Activated naive CD4-positive, alpha-beta T cell treated with anti-CD3 and anti-CD28 coated beads, Interleukin-2, amount 50 U/mL, for 72 hours (primary cell): ENCODE measurements around the gene SOX10. TPM values are rescaled to one million over a fixed set of nuclear protein-coding genes. Genes with fewer than 3 reads are reported as not detected.

Experiments used
- ATAC-seq, 2 donors: fragments of 150-1000 bp; cut with Tn5 transposase; 2 replicates each; pipeline ENCODE4 v1.10.0; 2021; ENCODE audit warnings: mild to moderate bottlenecking in 2 of 2, moderate library complexity in 2 of 2
- DNase-seq, 2 donors: peaks; one replicate each; pipeline ENCODE4 v3.0.0; 2021 to 2022; ENCODE audit warnings: low spot score in 2 of 2
- H3K27ac Mint-ChIP-seq, 2 donors: one replicate each; pipeline ENCODE4 v1.8.0; 2022; ENCODE audit warnings: mild to moderate bottlenecking in 2 of 2, mixed read lengths in 2 of 2
- H3K36me3 Mint-ChIP-seq, 2 donors: one replicate each; pipeline ENCODE4 v1.8.0; 2022; ENCODE audit warnings: mixed read lengths in 2 of 2
- H3K9me3 Mint-ChIP-seq, 2 donors: one replicate each; pipeline ENCODE4 v1.8.0; 2022; ENCODE audit warnings: mixed read lengths in 2 of 2
- total RNA-seq, 2 donors: library from RNA; stranded (reverse); gene quantifications; one replicate each; pipeline ENCODE4 v1.2.3, GENCODE V29; 2022

Gene SOX10
- total RNA-seq, 2 donors from 2014 or later: not detected

DNA sequence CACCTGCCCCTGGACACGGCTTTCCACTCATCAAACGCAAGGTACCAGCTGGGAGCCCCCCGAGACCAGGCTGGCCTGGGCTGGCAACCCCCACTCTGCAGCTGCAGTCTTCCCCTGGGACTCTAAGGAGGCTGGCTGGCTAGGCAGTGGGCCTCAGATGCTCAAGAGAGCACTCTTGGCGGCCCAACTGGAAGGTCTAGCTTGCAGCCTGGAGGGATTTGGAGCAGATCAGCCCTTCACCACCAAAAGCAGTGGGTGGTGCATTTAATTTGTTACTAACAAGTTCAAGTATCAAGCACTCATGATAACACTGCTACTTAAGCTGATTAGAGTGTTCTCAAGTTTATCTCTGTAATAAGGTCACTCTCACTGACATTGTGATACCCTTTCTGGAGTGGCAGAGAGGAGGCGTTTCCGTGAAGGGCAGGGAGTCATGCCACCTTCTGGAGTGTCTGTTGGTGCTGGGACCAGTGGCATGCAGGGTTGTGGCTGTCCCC, 52.4 kb downstream of the SOX10 start:
- Mint-ChIP-seq H3K36me3 (no peaks in the 10 kb centered on the region), H3K27ac (peak overlapping the region; percentile 44 to 79), H3K9me3 (no peaks in the 10 kb centered on the region)
- ATAC-seq: no peak
- DNase-seq: no peak

DNA sequence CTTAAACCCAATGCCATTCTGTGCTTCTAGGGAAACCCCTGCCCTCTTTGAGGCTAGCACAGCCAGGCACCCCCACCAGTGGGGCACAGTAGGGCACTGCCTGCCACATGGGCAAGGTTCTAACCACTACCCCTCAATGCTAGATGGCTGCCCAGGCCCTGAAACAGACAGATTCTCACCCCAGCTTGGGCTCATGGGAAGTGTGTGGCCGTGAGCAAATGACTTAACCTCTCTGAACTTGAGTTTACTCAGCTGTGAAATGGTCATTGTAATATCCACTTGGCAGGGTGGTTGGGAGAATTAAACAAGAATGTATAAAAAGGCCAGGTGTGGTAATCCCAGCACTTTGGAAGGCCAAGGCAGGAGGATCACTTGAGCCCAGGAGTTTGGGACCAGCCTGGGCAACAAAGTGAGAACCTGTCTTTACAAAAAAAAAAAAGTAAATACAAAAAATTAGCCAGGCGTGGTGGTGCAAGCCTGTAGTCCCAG, 53.4 kb downstream of the SOX10 start:
- Mint-ChIP-seq H3K36me3 (no peaks in the 10 kb centered on the region), H3K9me3 (no peaks in the 10 kb centered on the region), H3K27ac (peak overlapping the region in 1 of 2 donors; percentile 69)
- no peak for ATAC-seq
- no peak for DNase-seq

DNA sequence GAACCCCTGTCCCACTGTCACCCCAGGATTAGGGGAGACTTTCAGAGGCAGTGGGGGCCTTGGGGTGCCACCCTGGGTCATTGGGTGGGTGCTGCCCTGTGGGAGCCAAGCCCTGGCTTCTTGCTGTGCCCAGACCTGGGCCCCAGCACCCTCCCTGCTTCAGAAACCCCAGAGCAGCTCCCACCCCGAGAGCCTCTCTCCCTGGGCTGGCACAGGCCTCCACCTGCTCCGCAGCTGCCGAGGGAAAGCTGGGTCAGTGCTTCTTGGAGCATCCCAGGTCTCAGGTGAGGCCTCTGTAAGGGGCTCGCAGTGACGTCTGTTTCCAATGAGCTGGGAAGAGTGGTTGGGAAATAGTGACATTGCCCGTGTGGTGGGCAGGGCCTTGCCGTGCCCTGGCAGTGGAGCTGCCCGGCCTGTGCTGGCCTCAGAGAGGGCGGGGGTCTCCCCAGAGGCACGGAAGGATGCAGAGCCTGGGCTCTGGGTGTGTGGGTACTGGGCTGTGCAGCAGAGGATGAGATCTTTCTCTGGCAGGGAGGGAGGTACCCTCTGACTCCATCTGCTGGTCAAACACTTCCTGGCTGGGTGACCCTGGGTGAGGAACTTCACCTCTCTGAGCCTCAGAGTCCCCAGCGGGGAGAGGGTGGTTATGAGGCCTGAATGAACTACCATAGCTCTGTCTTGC, 53.9 kb downstream of the SOX10 start:
- no peak for ATAC-seq
- Mint-ChIP-seq H3K9me3 (no peaks in the 10 kb centered on the region), H3K36me3 (no peaks in the 10 kb centered on the region), H3K27ac (peak overlapping the region in 1 of 2 donors; percentile 69)
- DNase-seq: no peak

DNA sequence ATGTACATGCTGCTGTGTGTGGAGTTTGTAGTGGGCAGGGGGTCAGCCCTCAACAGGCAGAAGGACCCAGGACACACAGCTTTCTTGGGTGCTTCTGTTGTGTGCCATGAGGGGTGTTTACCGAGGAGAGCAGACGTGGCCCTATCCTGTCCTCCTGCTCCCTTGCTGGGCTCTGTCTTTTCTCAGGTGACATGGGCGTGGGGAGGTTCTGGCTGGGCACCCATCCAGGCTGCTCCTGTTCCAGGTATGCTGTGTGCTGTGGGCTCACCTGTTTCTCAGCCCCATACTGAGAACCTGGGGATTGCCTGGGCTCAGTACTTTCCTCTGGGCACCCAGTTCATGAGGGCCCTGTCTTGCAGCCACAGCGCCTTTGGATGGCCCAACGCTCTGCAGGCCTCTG, 55.0 kb downstream of the SOX10 start:
- H3K27ac Mint-ChIP-seq: peak overlapping the region in 1 of 2 donors; percentile 69
- H3K9me3 Mint-ChIP-seq: no peaks in the 10 kb centered on the region
- ATAC-seq (no peak), DNase-seq (no peak)
- no peaks in the 10 kb centered on the region for H3K36me3 Mint-ChIP-seq

DNA sequence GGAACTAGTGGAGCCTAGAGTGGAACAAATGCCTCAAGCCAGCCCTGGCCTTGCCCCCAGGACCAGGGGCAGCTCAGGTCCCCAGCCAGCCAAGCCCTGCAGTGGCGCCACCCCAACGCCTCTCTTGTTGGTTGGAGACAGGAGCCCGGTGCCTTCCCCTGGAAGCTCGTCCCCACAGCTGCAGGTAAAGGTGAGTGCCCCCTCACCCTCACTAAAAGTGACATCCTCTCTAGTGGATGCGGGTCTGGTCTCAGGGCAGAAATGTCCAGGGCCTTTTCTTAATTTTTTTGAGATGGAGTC, 56.8 kb downstream of the SOX10 start:
- H3K36me3 Mint-ChIP-seq: no peaks in the 10 kb centered on the region
- H3K27ac Mint-ChIP-seq: no peak overlapping the region
- no peaks in the 10 kb centered on the region for H3K9me3 Mint-ChIP-seq
- ATAC-seq: no peak
- DNase-seq: no peak

DNA sequence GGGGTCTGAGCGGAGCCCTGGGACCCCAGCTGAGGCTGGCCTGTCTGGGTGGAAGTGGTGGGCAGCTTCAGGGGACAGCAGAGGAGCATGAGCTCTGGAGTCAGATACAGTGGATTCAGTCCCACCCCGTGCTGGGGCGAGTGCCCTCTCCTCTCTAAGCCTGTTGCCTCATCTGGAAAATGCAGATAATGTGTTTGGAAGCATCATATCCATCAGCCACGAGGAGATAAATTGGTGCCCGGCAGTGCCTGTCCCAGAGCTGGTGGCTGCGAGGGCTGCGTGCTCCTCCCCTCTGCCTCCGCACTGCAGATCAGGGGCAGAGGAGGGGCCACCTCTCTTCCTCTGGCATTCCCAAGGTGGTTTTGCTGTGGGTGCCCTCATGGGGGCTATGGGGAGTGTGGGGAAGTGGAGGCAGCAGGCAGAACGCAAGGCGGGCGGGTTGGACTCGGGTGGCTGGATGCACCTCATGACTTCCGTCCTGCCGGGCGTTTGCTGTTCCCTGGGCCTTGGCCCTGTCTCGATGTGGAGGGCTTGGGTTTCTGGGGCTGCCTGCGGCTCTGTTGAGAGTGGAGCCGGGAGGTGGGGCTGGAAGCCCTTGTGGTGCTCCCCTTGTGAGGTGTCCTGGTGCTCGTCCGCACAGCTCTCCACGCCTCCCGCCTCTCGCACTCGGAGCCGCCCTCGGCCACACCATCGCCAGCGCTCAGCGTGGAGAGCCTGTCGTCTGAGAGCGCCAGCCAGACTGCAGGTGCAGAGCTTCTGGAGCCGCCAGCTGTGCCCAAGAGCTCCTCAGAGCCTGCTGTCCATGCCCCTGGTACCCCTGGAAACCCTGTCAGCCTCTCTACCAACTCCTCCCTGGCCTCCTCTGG, 57.4 kb downstream of the SOX10 start:
- H3K27ac Mint-ChIP-seq: peak overlapping the region in 1 of 2 donors; percentile 40
- H3K9me3 Mint-ChIP-seq: no peaks in the 10 kb centered on the region
- ATAC-seq (no peak), DNase-seq (no peak)
- no peaks in the 10 kb centered on the region for H3K36me3 Mint-ChIP-seq

DNA sequence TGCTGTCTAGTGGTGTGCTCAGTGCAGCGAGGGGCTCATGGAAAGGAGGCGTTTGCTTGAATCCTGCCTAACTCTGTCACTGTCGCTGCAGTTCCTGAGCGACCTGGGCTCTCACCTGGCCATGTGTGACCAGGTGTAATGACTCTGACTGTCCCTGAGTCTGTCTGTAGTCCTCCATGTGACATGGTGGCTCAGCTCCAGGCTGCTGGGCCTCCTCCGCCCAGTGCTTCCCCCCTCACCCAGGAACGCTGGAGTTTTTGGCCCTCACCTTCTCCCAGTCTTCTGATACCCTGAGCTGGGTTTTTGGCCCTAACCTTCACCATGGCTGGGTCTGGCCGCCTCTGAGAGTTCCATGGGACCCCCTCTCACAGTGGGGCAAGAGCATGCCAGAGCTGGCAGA, 58.0 kb downstream of the SOX10 start:
- peak overlapping the region in 1 of 2 donors; percentile 40 for H3K27ac Mint-ChIP-seq
- ATAC-seq (no peak), DNase-seq (no peak)
- no peaks in the 10 kb centered on the region for H3K36me3 Mint-ChIP-seq
- no peaks in the 10 kb centered on the region for H3K9me3 Mint-ChIP-seq

DNA sequence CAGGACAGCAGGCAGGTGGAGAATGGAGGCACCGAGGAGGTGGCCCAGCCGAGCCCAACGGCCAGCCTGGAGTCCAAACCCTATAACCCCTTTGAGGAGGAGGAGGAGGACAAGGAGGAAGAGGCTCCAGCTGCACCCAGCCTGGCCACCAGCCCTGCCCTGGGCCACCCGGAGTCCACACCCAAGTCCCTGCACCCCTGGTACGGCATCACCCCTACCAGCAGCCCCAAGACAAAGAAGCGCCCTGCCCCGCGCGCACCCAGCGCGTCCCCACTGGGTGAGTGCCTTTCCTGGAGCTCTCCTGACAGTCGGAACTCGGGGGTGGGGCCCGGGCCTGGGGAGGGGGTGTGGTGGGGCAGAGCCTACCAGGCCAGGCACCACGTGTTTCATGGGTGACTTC, 58.6 kb downstream of the SOX10 start:
- no peak for ATAC-seq
- Mint-ChIP-seq H3K27ac (no peak overlapping the region), H3K9me3 (no peaks in the 10 kb centered on the region), H3K36me3 (no peaks in the 10 kb centered on the region)
- no peak for DNase-seq

DNA sequence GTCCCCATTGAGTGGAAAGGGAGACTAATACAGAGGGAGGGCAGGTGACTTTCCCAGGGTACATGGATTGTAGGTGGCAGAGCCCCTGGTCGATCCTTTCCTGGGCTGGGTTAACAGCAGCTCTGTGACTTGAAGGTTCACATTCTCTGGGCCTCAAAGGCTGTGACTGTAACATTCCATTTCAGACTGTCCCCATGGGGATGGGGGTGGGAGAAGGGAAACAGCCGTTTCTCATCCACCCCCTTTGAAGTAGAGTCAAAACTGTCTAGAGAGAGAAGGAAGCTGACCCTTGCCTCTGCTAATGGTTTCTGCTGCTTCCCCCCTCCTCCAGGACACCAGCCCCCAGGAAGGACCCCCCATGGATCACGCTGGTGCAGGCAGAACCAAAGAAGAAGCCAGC, 59.0 kb downstream of the SOX10 start:
- H3K27ac Mint-ChIP-seq: no peak overlapping the region
- DNase-seq: no peak
- ATAC-seq: no peak
- H3K9me3 Mint-ChIP-seq: no peaks in the 10 kb centered on the region
- H3K36me3 Mint-ChIP-seq: no peaks in the 10 kb centered on the region

DNA sequence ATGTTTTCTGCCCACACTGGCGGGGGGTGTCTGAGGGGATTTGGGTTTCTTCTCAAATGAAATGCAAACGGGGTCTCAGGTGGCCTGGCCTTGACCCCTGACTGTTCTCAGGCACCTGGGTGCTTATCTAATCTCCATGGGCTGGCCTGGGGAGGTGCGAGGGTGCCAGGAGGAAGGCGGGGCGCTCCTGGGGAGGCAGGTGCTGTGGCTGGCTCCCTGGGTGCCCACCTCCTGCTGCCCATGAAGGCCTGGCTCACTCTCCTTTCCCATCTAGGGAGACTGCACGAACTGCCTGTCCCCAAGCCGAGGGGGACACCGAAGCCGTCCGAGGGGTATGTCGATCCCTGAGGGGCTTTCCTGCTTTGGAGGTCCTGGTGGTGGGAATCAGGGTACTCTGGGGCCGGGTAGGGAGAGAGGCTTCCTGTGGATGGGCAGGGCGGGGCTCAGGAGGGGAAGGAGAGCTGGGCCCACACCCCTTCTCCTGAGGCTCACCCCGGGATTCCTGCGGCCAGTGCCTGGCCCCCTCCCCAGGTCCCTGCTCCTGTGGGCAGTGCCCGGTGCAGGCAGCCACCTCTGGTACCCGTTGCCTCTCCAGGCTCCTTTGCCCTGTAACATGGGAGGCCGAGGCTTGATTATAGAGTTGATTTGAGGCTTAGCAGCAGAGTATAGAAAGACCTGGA, 59.8 kb downstream of the SOX10 start:
- H3K36me3 Mint-ChIP-seq: no peaks in the 10 kb centered on the region
- DNase-seq (no peak), ATAC-seq (no peak)
- H3K9me3 Mint-ChIP-seq: no peaks in the 10 kb centered on the region
- peak overlapping the region in 1 of 2 donors; percentile 27 for H3K27ac Mint-ChIP-seq

DNA sequence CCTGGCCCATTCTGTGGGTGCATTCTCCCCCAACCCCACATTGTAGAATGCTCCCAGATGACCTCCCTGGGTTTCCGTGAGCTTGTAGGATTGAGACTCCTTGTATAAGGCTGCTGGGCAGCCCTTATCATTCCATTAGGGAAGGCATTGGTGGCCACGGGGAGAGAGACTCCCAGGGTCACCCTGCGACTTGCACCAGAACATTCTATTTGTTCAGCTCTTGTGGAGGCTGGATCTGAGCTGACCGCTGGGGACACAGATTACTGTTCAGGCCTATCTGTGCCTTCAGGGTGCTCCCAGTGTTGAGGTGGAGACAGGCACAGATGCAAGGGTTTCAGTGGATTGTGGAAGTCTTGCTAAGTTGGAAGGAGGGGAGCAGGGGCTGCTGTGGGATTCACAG, 60.4 kb downstream of the SOX10 start:
- ATAC-seq (no peak), DNase-seq (no peak)
- H3K9me3 Mint-ChIP-seq: no peaks in the 10 kb centered on the region
- no peaks in the 10 kb centered on the region for H3K36me3 Mint-ChIP-seq
- H3K27ac Mint-ChIP-seq: peak overlapping the region; percentile 27 to 44

Other genes starting within 250 kb of the SOX10 start
- gene GCAT, start 176.6 kb downstream of the SOX10 start, total RNA-seq: 10 to 100 TPM in 1 of 2 donors, 1 to 10 TPM in 1; 7.5 to 20.7 TPM
- gene GALR3, start 161.2 kb downstream of the SOX10 start, total RNA-seq: not detected
- 10 to 100 TPM; 16.6 to 22.4 TPM for gene ANKRD54, start 140.2 kb downstream of the SOX10 start, total RNA-seq
- 1,000 to 10,000 TPM in 1 of 2 donors, 100 to 1,000 TPM in 1; 699 to 1,046 TPM for gene EIF3L, start 135.1 kb downstream of the SOX10 start, total RNA-seq
- 10 to 100 TPM; 13.9 to 16.5 TPM for gene MICALL1, start 78.3 kb downstream of the SOX10 start, total RNA-seq
- gene C22orf23, start 31.0 kb downstream of the SOX10 start, total RNA-seq: not detected
- gene POLR2F, start 30.9 kb downstream of the SOX10 start, total RNA-seq: 10 to 100 TPM; 55.3 to 70.3 TPM
- gene PICK1, start 72.8 kb upstream of the SOX10 start, total RNA-seq: 10 to 100 TPM; 25.1 to 26.7 TPM
- gene SLC16A8, start 99.6 kb upstream of the SOX10 start, total RNA-seq: under 1 TPM in 1 of 2 donors, not detected in 1; 0.39 TPM
- 1 to 10 TPM; 1.1 to 1.3 TPM for gene BAIAP2L2, start 126.1 kb upstream of the SOX10 start, total RNA-seq
- gene PLA2G6, start 197.3 kb upstream of the SOX10 start, total RNA-seq: 10 to 100 TPM; 74.3 to 75.7 TPM
- gene MAFF, start 217.4 kb upstream of the SOX10 start, total RNA-seq: 10 to 100 TPM; 12.4 to 21.2 TPM